HepG2 (cell line): ENCODE results near the gene ANKRD6. TPM values are rescaled to one million over a fixed set of nuclear protein-coding genes. Genes with fewer than 3 reads are reported as not detected.

Source experiments
- ATAC-seq: fragments of 200-7000 bp; cut with Tn5 transposase; 3 replicates; pipeline ENCODE4 v1.9.1; 2020; ENCODE audit warnings: mild to moderate bottlenecking, moderate library complexity
- BruUV-seq: library from RNA; stranded (reverse); fragments of 400-500 nt; replicated peaks from 2 replicates; lab custom pipeline; 2021; lab: Mats Ljungman, UMichigan
- CTCF ChIA-PET: fragments of 300-600 bp; formaldehyde crosslinking; extraction: SDS; loops from one replicate; lab custom pipeline; 2021; ENCODE audit warnings: low total read pairs, inconsistent platforms, low intra/inter-chr PET ratio; lab: Yijun Ruan, JAX
- POLR2A ChIA-PET: fragments of 350-600 bp; sonication (Branson Sonifier 250); formaldehyde crosslinking; loops from one replicate; lab custom pipeline; 2020; ENCODE audit warnings: antibody characterized with exemption, inconsistent platforms; lab: Yijun Ruan, JAX
- DNase-seq: peaks from one replicate; pipeline ENCODE4 v3.0.0-alpha.2; 2015; ENCODE audit warnings: low spot score
- FAIRE-seq: peaks from 3 replicates; lab custom pipeline; 2011; peaks lifted over from hg19 to GRCh38; lab: Jason Lieb, UNC
- H2AFZ ChIP-seq: one replicate; pipeline ENCODE4 v1.6.1; 2011; ENCODE audit warnings: low read length, inconsistent platforms
- H3K27ac ChIP-seq: fragments of 300-600 bp; 3 replicates; pipeline ENCODE4 v1.8.0; 2011; ENCODE audit warnings: mixed run types, mild to moderate bottlenecking, mixed read lengths, low read length, inconsistent platforms; ENCODE audit not compliant: insufficient read depth; ENCODE audit errors: extremely low read length
- H3K27me3 ChIP-seq, 2 experiments: fragments of 200-600 bp in 1 of 2; 2 replicates in 1 of 2; 3 replicates in 1 of 2; pipeline versions ENCODE4 v1.6.0 to v1.8.0; 2011; ENCODE audit warnings: low read length in 2 of 2, mild to moderate bottlenecking in 2 of 2, moderate library complexity in 2 of 2, inconsistent platforms in 1 of 2; ENCODE audit not compliant: insufficient read depth in 2 of 2, control insufficient read depth in 1 of 2
- H3K36me3 ChIP-seq, 2 experiments: fragments of 200-600 bp in 1 of 2; replicated peaks in 1 of 2; 2 replicates in 1 of 2; 3 replicates in 1 of 2; pipeline versions ENCODE4 v1.5.1 to v1.8.0; 2011; ENCODE audit warnings: low read length in 2 of 2, inconsistent platforms in 1 of 2; ENCODE audit not compliant: insufficient read depth in 2 of 2, control insufficient read depth in 1 of 2
- H3K4me1 ChIP-seq: 2 replicates; pipeline ENCODE4 v1.5.1; 2012; ENCODE audit warnings: low read length, inconsistent platforms; ENCODE audit not compliant: insufficient read depth
- H3K4me2 ChIP-seq: 2 replicates; pipeline ENCODE4 v1.6.0; 2011; ENCODE audit warnings: low read depth, low read length, inconsistent platforms
- H3K4me3 ChIP-seq, 3 experiments: fragments of 200-600 bp in 1 of 3; sonication (generic), shearing (Covaris generic) in 1 of 3; replicated peaks in 1 of 3; 2 replicates each; pipeline ENCODE4 v1.5.1; 2011 to 2016; ENCODE audit warnings: low read length in 3 of 3, inconsistent platforms in 2 of 3, low read depth in 2 of 3, mild to moderate bottlenecking in 2 of 3, control low read depth in 1 of 3, mixed read lengths in 1 of 3; ENCODE audit not compliant: insufficient read depth in 1 of 3
- H3K79me2 ChIP-seq: one replicate; pipeline ENCODE4 v1.6.1; 2011; ENCODE audit warnings: low read length, inconsistent platforms; ENCODE audit not compliant: insufficient read depth
- H3K9ac ChIP-seq: 2 replicates; pipeline ENCODE4 v1.6.0; 2011; ENCODE audit warnings: mild to moderate bottlenecking, low read depth, low read length, inconsistent platforms; ENCODE audit not compliant: insufficient read depth
- H3K9me3 ChIP-seq: 2 replicates; pipeline ENCODE4 v1.5.1; 2012; ENCODE audit warnings: mild to moderate bottlenecking, low read length
- H4K20me1 ChIP-seq: 2 replicates; pipeline ENCODE4 v1.6.0; 2011; ENCODE audit warnings: inconsistent platforms, mild to moderate bottlenecking, low read length, moderate library complexity; ENCODE audit not compliant: insufficient read depth
- AGO2 ChIP-seq: fragments of 200-400 bp; formaldehyde crosslinking; optimal IDR thresholded peaks from 2 replicates; pipeline ENCODE3; 2017; ENCODE audit warnings: mild to moderate bottlenecking, low read depth, low read length, moderate library complexity
- HNF4A ChIP-seq: sonication (generic); formaldehyde crosslinking; IDR thresholded peaks from 2 replicates; pipeline ENCODE4 v1.4.0; 2020; ENCODE audit warnings: missing genetic modification reagents
- HOXA3 ChIP-seq: sonication (generic); formaldehyde crosslinking; IDR thresholded peaks from 2 replicates; pipeline ENCODE4 v1.5.0; 2020; ENCODE audit warnings: missing genetic modification reagents
- KDM6A ChIP-seq: IDR thresholded peaks from 2 replicates; pipeline ENCODE4 v1.6.1; 2016; ENCODE audit warnings: low read depth
- PHF5A ChIP-seq: IDR thresholded peaks from one replicate; pipeline ENCODE4 v1.6.1; 2018; ENCODE audit warnings: low read depth, missing genetic modification reagents; ENCODE audit not compliant: unreplicated experiment
- RAD21 ChIP-seq: fragments of 450-650 bp; formaldehyde crosslinking; IDR thresholded peaks from 2 replicates; pipeline ENCODE4 v1.5.0; 2020; ENCODE audit warnings: mild to moderate bottlenecking
- RFX5 ChIP-seq: IDR thresholded peaks from 2 replicates; pipeline ENCODE4 v1.6.1; 2011; ENCODE audit warnings: low read depth, low read length, improper control_type of control experiment
- SIX1 ChIP-seq: sonication (generic); formaldehyde crosslinking; IDR thresholded peaks from 2 replicates; pipeline ENCODE4 v1.4.0; 2020; ENCODE audit warnings: missing genetic modification reagents, borderline replicate concordance
- SMAD9 ChIP-seq: sonication (generic); formaldehyde crosslinking; IDR thresholded peaks from 2 replicates; pipeline ENCODE4 v1.5.1; 2020; ENCODE audit warnings: mild to moderate bottlenecking, missing genetic modification reagents
- SNAI1 ChIP-seq: sonication (generic); formaldehyde crosslinking; IDR thresholded peaks from 2 replicates; pipeline ENCODE4 v1.5.0; 2020; ENCODE audit warnings: mild to moderate bottlenecking, missing genetic modification reagents, borderline replicate concordance
- SOX5 ChIP-seq: IDR thresholded peaks from 2 replicates; pipeline ENCODE4 v1.6.1; 2016; ENCODE audit warnings: borderline replicate concordance
- SP1 ChIP-seq, 2 experiments: fragments of 450-650 bp in 1 of 2; sonication (generic) in 1 of 2; formaldehyde crosslinking in 1 of 2; IDR thresholded peaks; 2 replicates each; pipeline versions ENCODE4 v1.4.0 to v1.6.1; 2016 to 2020; ENCODE audit warnings: missing genetic modification reagents in 1 of 2
- TARDBP ChIP-seq: sonication (generic); formaldehyde crosslinking; IDR thresholded peaks from 2 replicates; pipeline ENCODE4 v1.8.0; 2022; ENCODE audit warnings: mild to moderate bottlenecking, missing genetic modification reagents
- TMF1 ChIP-seq: sonication (generic); formaldehyde crosslinking; IDR thresholded peaks from 2 replicates; pipeline ENCODE4 v1.8.1; 2022; ENCODE audit warnings: low read depth, missing genetic modification reagents
- ZKSCAN8 ChIP-seq: IDR thresholded peaks from 2 replicates; pipeline ENCODE4 v1.6.1; 2016; ENCODE audit warnings: borderline replicate concordance, missing genetic modification reagents, missing compliant biosample characterization
- ZNF12 ChIP-seq: sonication (generic); formaldehyde crosslinking; IDR thresholded peaks from 2 replicates; pipeline ENCODE4 v1.5.0; 2020; ENCODE audit warnings: missing genetic modification reagents
- ZNF160 ChIP-seq: sonication (generic); formaldehyde crosslinking; IDR thresholded peaks from 2 replicates; pipeline ENCODE4 v1.8.0; 2022; ENCODE audit warnings: mild to moderate bottlenecking, inconsistent platforms, missing genetic modification reagents
- ZNF256 ChIP-seq: sonication (generic); formaldehyde crosslinking; conservative IDR thresholded peaks from 2 replicates; pipeline ENCODE4 v1.4.0; 2020; ENCODE audit warnings: missing genetic modification reagents
- ZNF282 ChIP-seq: fragments of 450-650 bp; IDR thresholded peaks from 2 replicates; pipeline ENCODE4 v1.6.1; 2018; ENCODE audit not compliant: partially characterized antibody
- ZNF326 ChIP-seq: sonication (generic); formaldehyde crosslinking; IDR thresholded peaks from 2 replicates; pipeline ENCODE4 v1.4.0; 2020; ENCODE audit warnings: missing genetic modification reagents, borderline replicate concordance
- ZNF354B ChIP-seq: sonication (generic); formaldehyde crosslinking; IDR thresholded peaks from 2 replicates; pipeline ENCODE4 v1.8.0; 2022; ENCODE audit warnings: mild to moderate bottlenecking, missing genetic modification reagents
- ZNF446 ChIP-seq: sonication (generic); formaldehyde crosslinking; IDR thresholded peaks from 2 replicates; pipeline ENCODE4 v1.5.0; 2020; ENCODE audit warnings: mild to moderate bottlenecking, missing genetic modification reagents
- ZNF577 ChIP-seq: sonication (generic); formaldehyde crosslinking; IDR thresholded peaks from 2 replicates; pipeline ENCODE4 v1.4.0; 2020; ENCODE audit warnings: mild to moderate bottlenecking, low read depth, missing genetic modification reagents, borderline replicate concordance
- ZNF878 ChIP-seq: sonication (generic); formaldehyde crosslinking; IDR thresholded peaks from 2 replicates; pipeline ENCODE4 v1.8.1; 2023; ENCODE audit warnings: mild to moderate bottlenecking, missing genetic modification reagents, moderate library complexity
- ZSCAN12 ChIP-seq: sonication (generic); formaldehyde crosslinking; IDR thresholded peaks from 2 replicates; pipeline ENCODE4 v1.9.0; 2021; ENCODE audit warnings: mild to moderate bottlenecking, missing genetic modification reagents
- WGBS: methylation state at CpG from one replicate; pipeline ENCODE4 v1.1.6; 2017; ENCODE audit warnings: low lambda C conversion rate; 5-methylcytosine and 5-hydroxymethylcytosine counted together
- in situ Hi-C: cut with HindIII; loops from 2 replicates; pipeline ENCODE4 v1.10.0; 2017; ENCODE audit warnings: low pct_unique_long_range_greater_than_20kb; ENCODE audit not compliant: extremely low pct_ligation_motif_present
- intact Hi-C: fragments of 100-400 bp; cut with micrococcal nuclease; formaldehyde crosslinking; loops from one replicate; pipeline ENCODE4 v1.10.0; 2022; ENCODE audit not compliant: unreplicated experiment
- polyA plus RNA-seq, 8 experiments: library from polyadenylated mRNA; depleted of rRNA in 3 of 8; stranded (reverse) in 7 of 8; unstranded in 1 of 8; fragments of >200 nt; fragmentation: Illumina TruSeq in 4 of 8; extraction: Trizol in 4 of 8; gene quantifications; 2 replicates each; pipeline versions ENCODE4 v1.2.1 to v1.2.3, GENCODE V29; 2011 to 2016; ENCODE audit warnings: low read depth in 4 of 8, missing spikeins in 1 of 8, mixed read lengths in 1 of 8; ENCODE audit not compliant: insufficient read depth in 1 of 8
- total RNA-seq, 5 experiments: library from RNA; depleted of rRNA; stranded (reverse); fragments of >200 nt; fragmentation: Illumina TruSeq; extraction: Trizol; gene quantifications; 2 replicates each; pipeline ENCODE4 v1.2.3, GENCODE V29; 2016; ENCODE audit warnings: low read depth in 1 of 5
- TF ChIP-seq, protein P1 (sequence below): sonication (generic); IDR thresholded peaks from 2 replicates; pipeline ENCODE4 v1.6.1; 2016; ENCODE audit warnings: low read depth, borderline replicate concordance

ANKRD6 gene
- total and polyA plus RNA-seq, 2 of the 13 experiments (the other 11 are each of a cell fraction or from before 2014, with no cell fraction given): 0.18 to 0.36 TPM

DNA sequence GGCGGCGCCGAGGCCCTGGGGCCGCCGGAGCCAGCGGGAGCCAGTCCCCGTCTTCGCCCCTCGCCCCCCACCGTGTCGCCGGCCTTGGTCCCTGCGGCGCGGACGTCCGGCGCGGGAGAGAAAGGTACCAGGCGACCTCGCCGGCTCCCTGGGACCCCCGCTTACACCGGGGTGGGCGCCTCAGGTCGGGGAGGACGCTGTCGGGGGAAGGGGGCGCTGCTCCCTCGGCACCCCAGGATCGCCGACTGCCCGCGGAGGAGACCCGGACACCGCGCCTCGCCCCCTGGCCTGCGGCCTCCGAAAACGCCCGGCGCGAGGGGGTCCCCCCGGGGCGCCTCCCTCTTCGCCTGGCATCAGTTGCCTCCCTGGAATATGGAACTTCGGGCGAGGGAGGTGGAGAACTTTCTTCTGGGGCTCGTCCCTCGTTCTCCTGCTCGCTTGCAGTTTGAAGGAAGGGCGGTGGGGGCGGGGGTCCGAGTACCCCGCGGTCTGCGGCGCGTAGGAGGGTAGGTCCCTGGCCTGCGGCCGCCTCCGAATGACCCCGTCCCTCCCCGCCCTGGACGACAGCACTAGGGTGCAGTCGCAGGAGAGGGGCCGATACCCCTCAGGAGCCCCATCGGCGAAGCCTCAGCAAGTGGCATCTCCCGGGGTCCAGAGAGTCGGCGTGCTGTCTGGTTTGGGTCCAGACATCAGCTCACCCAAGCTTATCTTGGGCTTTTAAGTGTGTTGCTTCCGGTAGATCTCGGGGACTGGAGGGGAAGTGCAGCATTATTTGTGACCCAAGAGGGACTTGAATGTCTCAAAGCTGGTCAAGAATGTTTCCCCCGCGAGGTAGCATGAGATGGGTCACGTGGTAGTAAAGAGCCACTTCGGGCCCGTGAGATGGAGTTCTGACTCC is 549 bp downstream of the ANKRD6 start (continued):
- TF ChIP-seq ZNF12 (CRISPR knock-in tag) (no peak), SNAI1 (CRISPR knock-in tag) (no peak), ZNF446 (CRISPR knock-in tag) (no peak), HOXA3 (CRISPR knock-in tag) (no peak), ZNF256 (CRISPR knock-in tag) (no peak), ZNF326 (CRISPR knock-in tag) (no peak), ZNF878 (CRISPR knock-in tag) (no peak), ZNF577 (CRISPR knock-in tag) (no peak), RFX5 (no peak)

DNA sequence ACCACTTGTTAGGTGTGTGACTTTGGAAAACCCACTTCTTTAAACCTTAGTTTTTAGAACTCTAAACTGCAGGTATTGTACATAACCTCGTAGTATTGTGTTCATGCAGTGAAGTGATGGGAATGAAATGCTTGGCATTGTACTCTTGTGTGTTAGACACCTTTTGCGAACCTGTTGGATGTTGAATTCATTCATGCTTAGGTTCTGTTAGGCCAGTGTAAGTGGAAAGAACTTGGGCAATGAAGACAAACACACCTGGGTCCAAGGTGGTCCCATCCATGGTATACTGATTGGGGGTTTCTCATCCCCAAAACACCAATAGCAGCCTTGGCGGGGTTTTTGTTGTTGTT is 1.2 kb downstream of the ANKRD6 start:
- H3K36me3 ChIP-seq: no peaks in the 10 kb centered on the region
- no peaks in the 10 kb centered on the region for H3K79me2 ChIP-seq
- TF ChIP-seq HNF4A (CRISPR knock-in tag) (no peak), ZNF354B (CRISPR knock-in tag) (no peak), PHF5A (CRISPR knock-in tag) (no peak), ZNF160 (CRISPR knock-in tag) (no peak), RAD21 (no peak), KDM6A (CRISPR knock-in tag) (no peak), SIX1 (CRISPR knock-in tag) (no peak), ZNF282 (no peak), SMAD9 (CRISPR knock-in tag) (no peak), ZSCAN12 (CRISPR knock-in tag) (no peak), SP1 (IDR thresholded peaks at IDR 0.05) (no peak), SP1 (CRISPR knock-in tag; IDR thresholded peaks at IDR 0.05) (no peak), SOX5 (CRISPR knock-in tag) (no peak), TARDBP (no peak), ZKSCAN8 (CRISPR knock-in tag) (no peak), TMF1 (CRISPR knock-in tag) (no peak), AGO2 (no peak)
- TF ChIP-seq, protein P1, sequence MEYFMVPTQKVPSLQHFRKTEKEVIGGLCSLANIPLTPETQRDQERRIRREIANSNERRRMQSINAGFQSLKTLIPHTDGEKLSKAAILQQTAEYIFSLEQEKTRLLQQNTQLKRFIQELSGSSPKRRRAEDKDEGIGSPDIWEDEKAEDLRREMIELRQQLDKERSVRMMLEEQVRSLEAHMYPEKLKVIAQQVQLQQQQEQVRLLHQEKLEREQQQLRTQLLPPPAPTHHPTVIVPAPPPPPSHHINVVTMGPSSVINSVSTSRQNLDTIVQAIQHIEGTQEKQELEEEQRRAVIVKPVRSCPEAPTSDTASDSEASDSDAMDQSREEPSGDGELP: no peak
- intact Hi-C loops (loop anchor here (5.0 kb wide), 1 partner anchor 163 kb away; no protein-coding TSS in a partner anchor), in situ Hi-C loops (loop anchor here (5.0 kb wide), 1 partner anchor 178 kb away; no protein-coding TSS in a partner anchor)
- H2AFZ ChIP-seq: no peak overlapping the region
- H3K4me1 ChIP-seq: peaks cover 7% of the 10 kb centered on the region; the same call in 1 of the 2 replicates
- no peak for FAIRE-seq
- H3K4me3 ChIP-seq: no peak overlapping the region
- no peak for DNase-seq
- ChIA-PET CTCF (interaction anchor here (3.9 kb wide), 1 partner anchor 176 kb away, joined by 42 read pairs; no protein-coding TSS in a partner anchor), POLR2A (no interaction called here)
- no peak overlapping the region for H3K9ac ChIP-seq
- no peak for ATAC-seq
- no TSS peak for BruUV-seq
- no peaks in the 10 kb centered on the region for H3K9me3 ChIP-seq
- H4K20me1 ChIP-seq: no peaks in the 10 kb centered on the region
- H3K27ac ChIP-seq: no peak overlapping the region
- 0 out of 2 replicates have a peak overlapping the region, but pooled peaks have one; percentile 74 for H3K4me2 ChIP-seq
- WGBS: 65% methylated on average over 3 of the region's 3 CpGs
- H3K27me3 ChIP-seq: peaks cover 4 to 12% of the 10 kb centered on the region in 2 experiments; a peak in 3 of 5 replicates
